Occipital lobe (tissue), 2 donors: ENCODE measurements around the gene PECR. TPM values are rescaled to one million over a fixed set of nuclear protein-coding genes. Genes with fewer than 3 reads are reported as not detected.
"Not testable (repeated sequence)": the region's sequence is repeated elsewhere in the genome, so short reads cannot be mapped to it uniquely, and the experiment has no call there.

Experiments
- DNase-seq: peaks from one replicate; lab custom pipeline; 2025; lab: John Stamatoyannopoulos, UW
- total RNA-seq: library from RNA; depleted of rRNA; stranded (reverse); fragments of >200 nt; gene quantifications from one replicate; pipeline ENCODE4 v1.2.3, GENCODE V29; 2014

The PECR gene
- total RNA-seq, 1 donor from 2014 or later, result 29.9 TPM

DNA sequence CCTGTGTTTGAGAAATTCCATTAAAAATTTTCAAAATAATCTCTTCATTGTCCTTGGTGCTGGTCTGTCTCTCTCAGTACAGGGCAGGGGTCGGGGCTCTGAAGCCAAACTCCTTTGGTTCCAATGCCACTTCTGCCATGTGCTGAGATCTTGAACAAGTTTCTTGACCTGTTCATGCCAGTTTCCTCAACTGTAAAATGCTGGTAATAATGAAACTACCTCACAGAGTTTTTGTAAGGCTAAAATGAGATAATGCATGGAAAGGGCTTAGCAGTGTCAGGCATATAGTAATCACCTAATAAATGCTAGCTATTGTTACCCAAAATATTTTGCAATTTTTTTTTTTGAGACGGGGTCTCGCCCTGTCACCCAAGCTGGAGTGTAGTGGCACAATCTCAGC is 51.4 kb downstream of the PECR start:
- no peak for DNase-seq

DNA sequence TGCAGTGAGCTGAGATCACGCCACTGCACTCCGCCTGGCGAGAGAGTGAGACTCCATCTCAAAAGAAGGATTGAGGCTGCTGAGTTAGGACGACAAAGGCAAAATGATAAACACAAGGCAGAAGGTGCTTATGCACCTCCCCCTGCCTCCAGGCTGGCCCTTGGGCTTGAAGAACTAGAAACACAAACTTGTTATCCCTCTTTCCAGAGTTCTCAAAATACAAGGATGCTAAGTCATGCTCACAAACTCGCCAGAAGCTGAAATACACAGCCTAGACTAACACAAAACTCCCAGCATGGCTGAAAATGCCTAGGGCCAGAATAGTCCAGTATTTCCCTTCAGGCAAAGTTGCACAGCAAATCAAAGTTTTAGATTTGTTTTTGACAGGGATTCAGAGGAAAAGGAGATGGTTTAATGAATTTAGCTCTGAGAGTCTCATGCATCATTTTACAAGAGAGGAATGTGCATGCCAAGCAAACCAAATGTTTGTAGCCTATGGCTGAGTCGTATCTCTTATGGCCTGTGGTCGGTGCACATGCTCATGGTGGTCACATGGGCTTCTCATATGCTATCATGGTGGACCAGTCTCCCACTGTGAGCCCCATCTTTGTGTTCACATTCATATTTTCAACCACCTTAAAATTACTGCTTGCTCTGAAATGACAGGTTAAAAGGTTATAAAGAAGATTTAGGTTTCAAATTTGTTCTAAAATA is 52.0 kb downstream of the PECR start:
- no peak for DNase-seq

DNA sequence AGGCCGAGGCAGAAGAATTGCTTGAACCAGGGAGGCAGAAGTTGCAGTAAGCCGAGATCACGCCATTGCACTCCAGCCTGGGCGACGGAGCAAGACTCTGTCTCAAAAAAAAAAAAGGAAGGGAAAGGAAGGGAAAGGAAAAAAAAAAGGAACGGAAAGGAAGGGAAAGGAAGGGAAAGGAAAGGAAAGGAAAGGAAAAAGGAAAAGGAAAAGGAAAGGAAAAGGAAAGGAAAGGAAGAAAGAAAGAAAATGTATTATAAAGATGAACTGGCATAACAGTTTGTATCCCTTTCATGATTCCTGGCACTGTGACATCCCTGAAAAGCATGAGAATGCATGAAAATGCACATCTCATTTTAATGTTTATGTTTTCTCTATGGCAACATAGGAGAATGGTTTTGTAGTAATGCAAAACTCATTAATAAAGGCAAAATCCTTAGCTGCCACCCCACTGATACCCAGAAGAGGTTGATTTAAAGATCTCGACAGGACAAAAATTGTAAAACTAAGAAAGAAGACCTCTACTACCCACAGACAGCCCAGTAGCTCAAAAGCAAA is 56.8 kb downstream of the PECR start:
- no peak for DNase-seq

DNA sequence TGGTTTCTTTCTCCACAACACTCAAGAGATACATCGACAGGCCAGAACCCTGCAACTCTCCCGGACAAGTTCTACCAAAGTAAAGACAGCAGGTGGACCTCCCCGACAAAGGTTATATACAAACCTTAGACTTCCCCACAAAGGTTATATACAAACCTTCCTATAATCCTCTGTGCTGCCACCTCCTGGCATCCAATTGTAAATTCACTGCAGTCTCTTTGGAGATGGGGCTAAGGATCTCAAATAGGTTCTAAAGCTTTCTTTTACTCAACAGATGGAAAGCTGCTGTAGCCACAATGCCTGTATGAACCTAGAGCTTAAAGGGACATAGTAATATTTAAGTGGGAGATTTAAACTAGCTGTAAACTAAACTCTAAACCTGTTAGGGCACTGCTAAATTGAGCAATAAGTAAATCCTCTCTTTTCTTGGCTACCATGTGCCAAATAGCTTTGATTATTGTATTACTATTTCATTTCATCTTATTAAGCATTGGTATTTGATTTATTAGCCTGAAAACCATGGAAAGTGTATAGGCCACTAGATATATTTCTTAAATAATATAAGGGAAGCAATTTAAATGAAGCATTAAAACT is 58.5 kb downstream of the PECR start:
- no peak for DNase-seq

DNA sequence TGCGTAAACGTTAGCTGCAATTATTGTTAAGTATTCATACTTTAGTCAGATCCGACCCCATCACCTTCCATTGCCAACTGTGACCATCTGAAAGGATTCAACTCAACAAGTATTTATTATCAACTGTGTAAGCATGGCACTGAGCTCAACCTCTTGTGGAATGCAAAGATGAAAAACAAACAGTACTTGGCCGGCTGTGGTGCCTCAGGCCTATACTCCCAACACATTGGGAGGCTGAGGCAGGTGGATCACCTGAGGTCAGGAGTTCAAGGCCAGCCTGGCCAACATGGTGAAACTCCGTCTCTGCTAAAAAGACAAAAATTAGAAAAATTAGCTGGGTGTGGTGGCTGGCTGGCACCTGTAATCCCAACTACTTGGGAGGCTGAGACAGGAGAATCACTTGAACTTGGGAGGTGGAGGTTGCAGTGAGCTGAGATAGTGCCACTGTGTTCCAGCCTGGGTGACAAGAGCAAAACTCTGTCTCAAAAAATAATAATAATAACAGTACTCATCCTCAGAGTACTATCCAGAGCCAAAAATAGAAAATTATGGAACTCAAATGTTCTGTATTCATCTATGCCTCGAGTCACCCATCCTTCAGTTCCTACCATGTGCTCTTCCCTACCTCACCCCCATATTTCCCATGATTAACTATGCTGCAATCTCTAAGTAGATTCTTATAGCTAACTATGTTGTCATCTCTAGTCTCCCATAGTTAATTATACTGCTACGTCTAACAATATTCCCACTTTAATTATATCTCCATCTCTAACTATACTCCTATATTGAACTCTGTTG is 59.6 kb downstream of the PECR start:
- no peak for DNase-seq

DNA sequence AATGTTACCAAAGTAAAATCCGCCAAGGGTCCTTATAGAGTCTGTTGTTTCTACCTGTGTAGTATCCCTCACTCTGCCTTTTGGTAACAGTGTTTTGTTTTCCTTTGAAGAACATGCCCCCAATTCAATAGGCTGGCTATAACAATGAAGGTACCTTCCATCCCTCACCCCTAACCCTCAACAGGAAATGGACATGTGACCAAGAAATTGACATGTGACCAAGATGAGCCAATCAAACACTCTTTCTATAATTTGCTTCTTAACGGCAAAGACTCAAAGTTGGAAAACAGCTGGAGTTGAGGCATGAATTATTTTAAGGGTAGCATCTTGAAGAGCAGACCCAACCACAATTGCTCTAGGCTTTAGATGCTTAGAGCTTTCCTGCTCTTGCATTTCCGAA is 62.9 kb downstream of the PECR start:
- DNase-seq, result no peak

DNA sequence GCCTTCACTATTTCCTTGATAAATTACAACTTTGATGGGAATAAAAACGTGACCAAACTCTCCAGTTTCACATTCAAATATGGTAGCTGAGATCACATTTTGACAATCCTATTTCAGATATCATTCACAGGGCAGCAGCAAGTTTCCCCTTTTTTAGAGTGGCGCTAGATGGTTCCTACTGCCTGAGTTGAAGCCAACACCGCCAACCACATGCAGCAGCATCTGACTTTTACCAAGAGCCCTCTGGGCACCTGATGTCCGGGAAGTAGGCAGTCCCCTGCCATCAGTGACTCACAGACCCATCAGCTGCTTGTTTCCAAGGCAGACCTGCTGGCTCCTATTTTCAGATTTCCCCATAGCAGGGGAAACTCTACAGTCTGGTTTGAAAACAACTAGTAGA is 64.2 kb downstream of the PECR start:
- no peak for DNase-seq

DNA sequence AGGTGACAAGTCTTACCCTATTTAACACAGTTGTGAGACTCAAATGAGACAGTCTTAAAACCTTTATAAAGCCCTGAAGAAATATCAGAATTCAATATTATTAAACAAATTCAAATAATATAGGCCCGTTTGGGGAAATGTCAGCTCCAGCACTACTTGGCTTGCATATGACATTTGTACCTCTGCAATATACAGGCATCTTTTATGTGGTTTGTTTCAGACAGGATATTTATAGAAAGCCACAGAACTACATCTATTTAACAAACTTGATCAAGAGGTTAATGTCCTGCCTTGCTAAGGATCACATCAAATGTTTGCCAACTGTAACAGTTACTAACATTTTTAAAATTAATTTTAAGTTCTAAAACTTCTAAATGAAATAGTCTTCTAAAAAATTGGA is 65.0 kb downstream of the PECR start:
- no peak for DNase-seq

DNA sequence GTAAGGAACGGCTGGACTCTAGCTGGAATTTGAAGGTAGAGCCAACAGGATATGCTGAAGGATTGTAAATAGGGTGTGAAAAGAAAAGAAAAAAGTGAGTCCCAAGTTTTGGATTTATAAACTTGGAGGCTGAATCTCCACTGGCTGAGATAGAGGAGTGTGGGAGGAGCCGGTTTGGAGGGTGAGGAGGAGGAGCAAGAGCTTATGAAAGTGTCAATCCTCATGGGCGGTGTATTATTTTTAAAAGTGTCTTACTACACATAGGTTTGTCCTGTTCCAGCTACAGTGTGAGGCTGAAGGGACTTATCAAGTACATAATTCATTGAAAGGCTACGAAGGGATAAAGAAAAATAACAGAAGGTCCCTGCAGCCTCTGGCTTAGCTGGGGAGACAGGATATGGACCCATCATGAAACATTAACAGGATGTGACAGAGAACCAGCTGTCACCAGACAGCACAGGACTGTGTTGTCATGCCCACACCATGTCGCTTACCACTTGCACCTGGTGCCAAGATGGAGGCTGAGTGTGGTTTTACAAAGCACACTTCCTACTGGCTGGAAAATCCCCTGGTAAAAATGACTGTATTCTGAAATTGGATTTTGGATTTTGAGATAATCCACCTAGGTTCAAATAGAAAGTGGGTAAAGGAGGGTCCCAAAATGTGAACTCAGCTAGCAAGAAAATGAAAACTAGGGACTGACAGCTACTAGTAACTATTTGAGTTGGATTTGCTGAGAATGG is 65.7 kb downstream of the PECR start:
- peak; percentile 6 for DNase-seq

DNA sequence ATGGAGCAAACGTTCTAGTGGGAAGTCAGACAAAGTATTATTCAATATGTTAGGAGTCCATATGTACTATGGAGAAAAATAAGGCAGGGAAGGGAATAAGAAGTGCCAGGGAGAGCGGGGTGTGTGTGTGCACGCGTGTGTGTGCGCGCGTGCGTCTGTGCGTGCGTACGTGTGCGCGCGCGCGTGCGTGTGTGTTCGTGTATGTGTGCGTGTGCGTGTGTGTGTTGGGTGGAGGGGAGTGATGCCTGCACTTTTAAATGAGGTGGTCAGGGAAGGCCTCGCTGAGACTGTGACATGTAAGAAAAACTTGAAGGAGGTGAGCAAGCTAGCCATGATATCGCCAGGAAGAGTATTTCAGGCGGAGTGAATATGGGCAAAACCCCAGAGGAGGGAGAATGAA is 66.6 kb downstream of the PECR start:
- no peak for DNase-seq

DNA sequence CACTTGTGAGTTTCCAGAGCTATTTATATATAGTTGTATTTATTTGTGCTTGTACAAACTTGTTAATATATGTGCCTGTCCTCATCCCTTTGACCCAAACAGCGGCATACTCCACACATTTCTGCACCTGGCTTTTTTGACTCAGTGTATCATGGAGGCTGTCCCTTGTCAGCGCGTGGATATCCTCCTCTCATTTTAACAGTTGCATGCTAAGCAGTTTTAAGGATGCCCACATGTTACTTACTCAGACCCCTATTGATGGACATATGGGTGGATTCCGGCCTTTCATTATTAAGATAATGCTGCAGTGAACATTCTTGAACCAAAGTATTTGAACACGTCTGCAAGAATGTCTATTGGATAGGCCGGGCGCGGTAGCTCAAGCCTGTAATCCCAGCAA is 67.6 kb downstream of the PECR start:
- no peak for DNase-seq

DNA sequence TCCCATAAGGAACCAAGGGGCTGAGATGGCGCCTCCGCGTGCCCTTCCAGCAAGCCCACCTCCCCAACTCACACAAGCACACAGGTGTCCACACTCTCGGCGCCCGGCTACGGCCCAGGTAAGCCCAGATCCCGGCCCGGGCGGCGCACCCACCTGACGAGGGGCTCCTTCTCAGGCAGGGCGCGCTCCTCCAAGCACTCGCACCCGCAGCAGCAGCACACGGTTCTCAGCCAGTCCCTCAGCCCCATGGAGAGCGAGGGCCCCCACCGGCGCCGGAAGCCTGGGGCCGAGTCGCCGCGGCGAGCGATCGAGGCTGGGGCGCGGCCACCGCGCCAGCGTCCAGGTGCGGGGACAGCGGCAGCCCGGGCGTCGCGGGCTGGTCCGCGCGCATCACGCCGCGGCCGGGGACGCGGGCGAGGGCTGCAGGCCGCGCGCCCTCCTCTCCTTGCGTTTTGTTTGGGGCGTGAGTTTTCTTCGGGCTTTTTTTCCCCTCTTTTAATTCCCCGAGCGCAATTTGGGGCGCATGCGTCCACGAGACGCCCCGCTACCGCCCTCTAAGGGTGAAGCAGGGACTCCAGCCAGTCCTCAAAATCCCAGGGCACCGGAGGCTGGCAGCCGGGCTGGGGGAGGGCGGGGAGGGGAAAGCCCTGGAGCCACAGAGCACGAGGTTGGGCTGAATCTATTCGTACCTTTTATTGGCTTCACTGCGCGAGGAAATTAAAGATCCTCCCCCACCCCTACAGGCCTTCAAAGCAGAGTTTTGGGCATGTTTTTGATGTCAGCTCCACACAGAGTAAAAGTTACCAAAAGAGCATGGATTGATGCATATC is 68.3 kb downstream of the PECR start, which contains the start of gene MREG:
Gene MREG (minus strand): TSS at position 472 of the 830 bp plus-strand sequence. CDS start 224 bp downstream, at position 248.
- peak; percentile 51 for DNase-seq

DNA sequence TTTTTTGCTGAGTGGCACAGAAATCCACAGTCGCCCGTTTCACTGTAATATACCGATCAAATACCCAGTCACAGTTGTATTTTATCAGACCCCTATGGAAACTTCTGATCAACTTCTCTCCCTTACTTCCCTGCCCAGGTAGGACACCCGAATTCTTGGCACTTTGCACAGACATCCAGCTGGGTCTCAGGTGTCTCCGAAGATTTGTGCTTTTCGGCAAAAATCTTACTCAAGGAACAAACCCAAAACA is 68.9 kb downstream of the PECR start:
- no peak for DNase-seq

DNA sequence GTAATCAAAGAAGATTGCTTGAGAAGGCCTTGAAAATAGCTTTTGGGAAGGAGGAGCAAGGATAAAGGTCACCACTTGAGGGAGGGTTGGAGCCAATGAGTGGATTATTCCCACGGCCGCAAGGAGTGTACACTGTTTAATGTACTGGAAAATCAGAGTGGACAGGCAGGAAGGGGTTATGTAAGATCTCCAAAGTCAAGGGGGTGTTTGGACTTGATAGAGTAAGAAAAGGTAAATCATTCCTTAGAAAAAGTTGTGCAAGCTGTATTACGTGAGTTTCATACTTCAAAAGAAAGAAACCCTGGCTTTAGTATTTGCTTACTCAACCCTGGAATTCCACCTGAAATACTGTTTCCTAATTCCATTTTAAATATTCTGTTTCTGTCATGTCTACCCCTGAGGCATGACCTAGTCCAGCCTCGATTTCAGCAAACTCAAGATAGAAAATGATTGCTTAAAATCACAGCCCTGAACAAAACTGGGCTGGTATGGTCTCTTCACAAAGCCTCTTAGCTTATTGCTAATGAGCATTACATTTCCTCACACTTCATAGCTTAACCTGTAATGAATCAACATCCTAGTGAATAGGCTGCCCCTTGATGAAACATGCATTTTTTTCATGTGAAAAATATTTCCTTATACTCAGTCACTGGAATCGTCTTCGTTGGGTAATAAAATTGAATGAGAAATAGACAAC is 69.3 kb downstream of the PECR start:
- no peak for DNase-seq

DNA sequence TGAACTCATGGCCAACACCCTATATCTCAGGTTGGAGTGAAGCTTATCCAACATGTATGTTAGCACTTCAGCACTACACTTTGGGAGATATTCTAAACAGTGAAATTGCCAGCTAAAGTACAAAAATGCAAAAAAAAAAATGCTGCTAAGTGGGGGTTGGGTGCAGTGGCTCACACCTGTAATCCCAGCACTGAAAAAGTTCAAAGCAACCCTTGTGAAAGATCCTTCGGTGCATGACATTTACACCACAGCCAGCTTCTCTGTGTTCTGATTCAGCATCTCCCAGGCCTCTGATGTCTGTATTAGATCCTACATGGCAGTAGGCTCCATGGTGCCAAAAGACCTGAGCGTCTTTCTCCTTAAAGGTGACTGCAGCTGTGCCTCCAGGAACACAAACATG is 72.4 kb downstream of the PECR start:
- DNase-seq, result not testable (repeated sequence)

DNA sequence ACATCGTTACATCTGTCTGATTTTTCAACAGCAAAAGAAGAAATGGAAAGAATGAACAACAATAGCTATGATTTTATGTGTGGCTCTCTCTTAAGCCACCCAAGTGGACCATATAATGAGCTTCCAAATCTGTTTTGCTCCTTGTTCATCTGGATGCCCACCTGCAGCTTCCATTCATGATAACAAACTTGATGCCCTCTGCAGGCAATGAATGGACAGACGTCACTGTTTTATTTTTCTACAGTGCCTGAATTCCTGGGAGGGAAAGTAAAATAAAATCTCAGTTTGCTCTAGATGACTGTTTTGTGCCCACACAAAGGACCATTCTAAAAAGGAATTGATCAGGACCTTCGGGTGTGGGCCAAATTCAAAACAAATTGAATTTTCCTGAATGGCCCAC is 73.2 kb downstream of the PECR start:
- no peak for DNase-seq

DNA sequence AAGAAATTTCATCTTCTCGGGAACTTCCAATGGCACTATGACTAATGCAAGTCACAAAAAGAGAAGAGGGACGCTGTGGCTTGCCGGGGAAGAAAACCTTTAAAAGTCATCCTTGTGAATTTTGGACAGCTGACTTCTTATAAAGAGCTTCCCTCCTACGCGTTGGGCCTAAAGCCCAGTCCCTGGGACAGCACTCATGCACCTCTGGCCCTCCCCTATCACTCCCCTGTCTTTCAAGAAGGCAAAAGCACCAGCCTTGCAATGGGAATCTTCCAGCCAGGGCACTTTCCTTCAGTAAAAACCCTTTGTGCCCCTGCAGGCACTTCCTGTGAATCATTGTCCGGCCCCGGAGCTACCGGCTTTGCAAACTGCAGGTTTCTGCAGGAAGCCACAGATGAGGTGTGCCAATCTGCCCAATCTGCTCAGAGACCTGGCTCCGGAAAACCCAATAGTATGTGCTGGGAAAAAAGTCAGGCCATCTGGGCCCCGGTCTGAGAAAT is 75.4 kb downstream of the PECR start:
- DNase-seq, result no peak

DNA sequence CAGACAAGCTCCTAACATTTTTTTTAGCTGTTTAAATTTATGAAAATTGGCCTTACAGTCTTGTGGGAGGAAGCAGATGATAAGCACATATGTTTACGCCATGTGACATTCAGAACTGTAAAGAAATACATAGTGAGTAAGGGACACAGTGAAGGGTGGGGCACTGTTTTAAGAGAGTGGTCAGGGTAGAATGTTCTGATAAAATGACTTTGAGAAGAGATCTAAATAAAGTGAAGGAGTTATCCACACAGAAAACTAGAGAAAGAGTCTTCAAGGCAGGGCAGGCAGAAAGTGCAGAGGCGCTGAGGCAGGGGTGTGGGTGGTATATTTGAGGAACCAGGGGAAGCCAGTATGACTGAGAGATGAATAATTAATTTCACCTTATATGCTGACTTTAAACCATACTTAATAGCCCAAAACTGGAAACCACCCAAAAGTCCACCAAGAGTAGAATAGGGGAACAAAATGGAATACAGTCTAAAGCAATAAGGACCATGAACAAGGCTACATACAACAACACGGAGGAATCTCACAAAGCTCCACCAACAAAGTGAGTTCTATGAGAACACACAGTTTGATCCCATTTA is 76.8 kb downstream of the PECR start:
- no peak for DNase-seq

DNA sequence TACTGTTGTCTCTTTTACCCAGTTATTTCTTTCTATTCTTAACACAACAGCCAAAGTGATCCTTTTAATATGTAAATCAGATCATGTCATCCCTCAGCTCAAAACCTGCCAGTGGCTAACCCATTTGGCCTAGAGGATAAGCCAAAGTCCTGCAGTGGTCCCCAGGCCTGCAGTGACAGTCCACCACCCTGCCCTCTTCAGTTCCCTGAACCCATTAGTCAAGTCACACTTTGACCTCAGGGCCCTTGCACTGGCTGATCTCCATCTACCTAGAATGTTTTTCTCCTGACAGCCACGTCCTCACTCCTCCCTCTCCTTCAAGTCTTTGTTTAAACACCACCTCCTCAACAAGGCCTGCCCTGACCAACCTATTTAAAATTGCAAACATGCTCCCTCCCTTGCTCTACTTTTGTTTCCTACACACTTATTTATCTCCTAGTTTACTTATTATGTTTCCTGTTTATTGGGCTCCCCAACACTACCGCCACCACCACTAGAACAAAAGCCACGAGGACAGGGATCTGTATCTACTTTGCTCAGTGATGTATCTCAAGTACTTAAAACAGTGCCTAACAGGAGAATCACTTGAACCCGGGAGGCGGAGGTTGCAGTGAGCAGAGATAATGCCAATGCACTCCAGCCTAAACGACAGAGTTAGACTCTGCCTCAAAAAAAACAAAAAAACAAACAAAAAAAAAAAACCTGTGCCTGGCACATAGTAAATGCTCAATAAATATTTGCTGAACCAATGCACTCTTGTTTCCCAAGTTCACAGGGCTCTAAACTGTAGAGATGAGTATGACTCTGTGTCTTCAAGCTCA is 77.5 kb downstream of the PECR start:
- no peak for DNase-seq
